ENCODE data around the gene ANKRD31.

DNA sequence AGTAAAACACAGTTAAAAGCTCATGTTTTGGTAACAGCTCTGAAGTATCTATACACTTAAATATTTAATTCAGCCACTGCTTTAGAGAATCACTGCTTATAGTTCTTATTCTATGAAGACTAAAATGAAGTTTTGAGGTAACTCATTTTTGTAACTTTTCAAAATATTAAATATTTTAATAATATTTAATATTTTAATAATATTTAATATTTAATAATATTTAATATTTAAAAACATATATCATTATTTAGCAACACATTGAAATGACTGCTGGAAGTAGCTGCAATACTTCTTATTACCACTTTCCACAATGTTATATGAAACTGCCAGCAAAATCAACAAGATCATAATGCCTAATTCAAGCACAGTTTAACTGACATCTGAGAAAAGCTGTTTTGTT lies 165.6 kb downstream of the ANKRD31 start:
- TF ChIP-seq EZH2 (IDR thresholded peaks at IDR 0.05; ENCODE audit: borderline replicate concordance, low read depth, low read length, poor library complexity, severe bottlenecking): no peak
- TF ChIP-seq, protein P1, sequence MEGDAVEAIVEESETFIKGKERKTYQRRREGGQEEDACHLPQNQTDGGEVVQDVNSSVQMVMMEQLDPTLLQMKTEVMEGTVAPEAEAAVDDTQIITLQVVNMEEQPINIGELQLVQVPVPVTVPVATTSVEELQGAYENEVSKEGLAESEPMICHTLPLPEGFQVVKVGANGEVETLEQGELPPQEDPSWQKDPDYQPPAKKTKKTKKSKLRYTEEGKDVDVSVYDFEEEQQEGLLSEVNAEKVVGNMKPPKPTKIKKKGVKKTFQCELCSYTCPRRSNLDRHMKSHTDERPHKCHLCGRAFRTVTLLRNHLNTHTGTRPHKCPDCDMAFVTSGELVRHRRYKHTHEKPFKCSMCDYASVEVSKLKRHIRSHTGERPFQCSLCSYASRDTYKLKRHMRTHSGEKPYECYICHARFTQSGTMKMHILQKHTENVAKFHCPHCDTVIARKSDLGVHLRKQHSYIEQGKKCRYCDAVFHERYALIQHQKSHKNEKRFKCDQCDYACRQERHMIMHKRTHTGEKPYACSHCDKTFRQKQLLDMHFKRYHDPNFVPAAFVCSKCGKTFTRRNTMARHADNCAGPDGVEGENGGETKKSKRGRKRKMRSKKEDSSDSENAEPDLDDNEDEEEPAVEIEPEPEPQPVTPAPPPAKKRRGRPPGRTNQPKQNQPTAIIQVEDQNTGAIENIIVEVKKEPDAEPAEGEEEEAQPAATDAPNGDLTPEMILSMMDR (conservative IDR thresholded peaks at IDR 0.05; ENCODE audit: low read depth, low read length): no peak

Data from A673 (cell line).